ENCODE results near the gene TMCC1.

- TF ChIP-seq CTCF (IDR thresholded peaks at IDR 0.05) (no peak), POLR2A (IDR thresholded peaks at IDR 0.05) (no peak)
These were observed 100.2 kb downstream of the TMCC1 start for GRCh38 chr3:129793319-129793718.
